ENCODE measurements around the gene CDRT4. TPM values are rescaled to one million over a fixed set of nuclear protein-coding genes. Genes with fewer than 3 reads are reported as not detected.

CDRT4 gene
- total RNA-seq, 4 donors from 2014 or later: 2.1 to 18.9 (median 12.4) TPM

- no peak for DNase-seq (ENCODE audit: low spot score in 2 of 2)
- 62 to 64% methylated on average over 4 of the region's 4 CpGs for WGBS, 2 donors
These were observed 17.6 kb upstream of the CDRT4 start for GRCh38 chr17:15485045-15485444.

DNA sequence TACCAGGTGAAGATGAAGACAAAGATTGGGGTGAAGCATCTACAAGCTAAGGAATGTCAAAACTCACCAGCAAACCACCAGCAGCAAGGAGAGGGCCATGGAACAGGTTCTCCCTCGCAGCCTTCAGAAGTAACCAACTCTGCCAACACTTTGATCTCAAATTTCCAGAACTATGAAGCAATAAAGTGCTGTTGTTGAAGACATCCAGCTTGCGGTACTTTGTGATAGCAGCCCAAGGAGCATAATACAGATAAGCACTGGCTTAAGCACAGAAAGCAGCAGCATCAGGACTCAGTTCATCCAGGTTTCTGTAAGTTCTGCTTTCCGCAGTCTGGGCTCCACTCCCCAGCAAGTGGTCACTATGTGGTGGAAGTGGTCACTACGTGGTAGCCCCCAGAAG, 16.0 kb upstream of the CDRT4 start:
- Histone ChIP-seq H3K4me3 (no peak overlapping the region), H3K36me3 (no peaks in the 10 kb centered on the region), H3K27ac (no peak overlapping the region), H3K4me1 (peaks cover 0 to 15% (median 6%) of the 10 kb centered on the region in 4 donors), H3K9me3 (no peaks in the 10 kb centered on the region), H3K27me3 (no peaks in the 10 kb centered on the region)
- TF ChIP-seq EP300 (IDR thresholded peaks at IDR 0.05) (no peak), POLR2A (IDR thresholded peaks at IDR 0.05) (no peak)
- TF ChIP-seq, protein P1, sequence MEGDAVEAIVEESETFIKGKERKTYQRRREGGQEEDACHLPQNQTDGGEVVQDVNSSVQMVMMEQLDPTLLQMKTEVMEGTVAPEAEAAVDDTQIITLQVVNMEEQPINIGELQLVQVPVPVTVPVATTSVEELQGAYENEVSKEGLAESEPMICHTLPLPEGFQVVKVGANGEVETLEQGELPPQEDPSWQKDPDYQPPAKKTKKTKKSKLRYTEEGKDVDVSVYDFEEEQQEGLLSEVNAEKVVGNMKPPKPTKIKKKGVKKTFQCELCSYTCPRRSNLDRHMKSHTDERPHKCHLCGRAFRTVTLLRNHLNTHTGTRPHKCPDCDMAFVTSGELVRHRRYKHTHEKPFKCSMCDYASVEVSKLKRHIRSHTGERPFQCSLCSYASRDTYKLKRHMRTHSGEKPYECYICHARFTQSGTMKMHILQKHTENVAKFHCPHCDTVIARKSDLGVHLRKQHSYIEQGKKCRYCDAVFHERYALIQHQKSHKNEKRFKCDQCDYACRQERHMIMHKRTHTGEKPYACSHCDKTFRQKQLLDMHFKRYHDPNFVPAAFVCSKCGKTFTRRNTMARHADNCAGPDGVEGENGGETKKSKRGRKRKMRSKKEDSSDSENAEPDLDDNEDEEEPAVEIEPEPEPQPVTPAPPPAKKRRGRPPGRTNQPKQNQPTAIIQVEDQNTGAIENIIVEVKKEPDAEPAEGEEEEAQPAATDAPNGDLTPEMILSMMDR (IDR thresholded peaks at IDR 0.05): no peak
- no peak for DNase-seq (ENCODE audit: low spot score in 2 of 2)
- 40 to 43% methylated on average over 4 of the region's 4 CpGs for WGBS, 2 donors

More at GRCh38 chr17:15485045-15485444, 17.6 kb upstream of the CDRT4 start:
- Histone ChIP-seq H3K27me3 (no peaks in the 10 kb centered on the region), H3K4me3 (no peak overlapping the region), H3K9me3 (no peaks in the 10 kb centered on the region), H3K4me1 (peaks cover 0 to 1% (median 1%) of the 10 kb centered on the region in 4 donors), H3K36me3 (no peaks in the 10 kb centered on the region), H3K27ac (no peak overlapping the region)
- TF ChIP-seq, protein P1 (IDR thresholded peaks at IDR 0.05): no peak
- TF ChIP-seq POLR2A (IDR thresholded peaks at IDR 0.05) (no peak), EP300 (IDR thresholded peaks at IDR 0.05) (no peak)

DNA sequence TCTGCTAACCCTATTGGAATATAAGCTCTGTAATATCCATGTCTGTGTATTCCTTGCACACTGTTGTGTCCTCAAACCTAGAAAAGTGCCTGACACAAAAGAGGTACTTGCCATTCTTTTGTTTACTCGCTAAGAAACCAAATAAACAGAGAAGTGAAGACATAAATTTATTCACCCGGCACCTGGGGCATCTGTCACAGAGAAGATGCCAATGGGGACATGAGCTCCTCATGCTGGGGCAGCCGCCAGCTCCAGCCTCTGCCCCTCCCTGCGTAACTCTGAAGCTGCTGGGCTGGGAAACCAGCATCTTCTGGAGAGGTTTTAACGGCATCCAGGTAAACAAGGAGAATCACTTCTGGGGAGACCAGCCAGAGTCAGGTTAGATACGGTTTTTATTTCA, 15.1 kb upstream of the CDRT4 start:
- no peak for DNase-seq (ENCODE audit: low spot score in 2 of 2)
- no peaks in the 10 kb centered on the region for H3K36me3 ChIP-seq
- TF ChIP-seq, protein P1 (IDR thresholded peaks at IDR 0.05): no peak
- TF ChIP-seq POLR2A (IDR thresholded peaks at IDR 0.05): no peak
- no peak for TF ChIP-seq EP300 (IDR thresholded peaks at IDR 0.05)
- no peaks in the 10 kb centered on the region for H3K27me3 ChIP-seq
- no peaks in the 10 kb centered on the region for H3K9me3 ChIP-seq
- H3K4me3 ChIP-seq: no peak overlapping the region
- peaks cover 0 to 17% (median 6%) of the 10 kb centered on the region in 4 donors for H3K4me1 ChIP-seq
- H3K27ac ChIP-seq: no peak overlapping the region
- 71 to 77% methylated on average over 6 of the region's 6 CpGs for WGBS, 2 donors

- Histone ChIP-seq H3K4me1 (peaks cover 0 to 27% (median 6%) of the 10 kb centered on the region in 4 donors), H3K36me3 (no peaks in the 10 kb centered on the region), H3K4me3 (no peak overlapping the region), H3K27ac (no peak overlapping the region), H3K27me3 (no peaks in the 10 kb centered on the region), H3K9me3 (no peaks in the 10 kb centered on the region)
- TF ChIP-seq, protein P1 (IDR thresholded peaks at IDR 0.05): no peak
- TF ChIP-seq POLR2A (IDR thresholded peaks at IDR 0.05) (no peak), EP300 (IDR thresholded peaks at IDR 0.05) (no peak)
- no peak for DNase-seq (ENCODE audit: low spot score in 2 of 2)
- whole genome bisulfite sequencing, 2 donors: 69 to 81% methylated on average over 6 of the region's 6 CpGs
These were observed 14.1 kb upstream of the CDRT4 start for GRCh38 chr17:15481481-15481880.

- Histone ChIP-seq H3K36me3 (no peaks in the 10 kb centered on the region), H3K4me1 (peaks cover 0 to 39% (median 6%) of the 10 kb centered on the region in 4 donors), H3K27me3 (no peaks in the 10 kb centered on the region), H3K9me3 (no peaks in the 10 kb centered on the region), H3K4me3 (no peak overlapping the region), H3K27ac (peak overlapping the region in 1 of 4 donors; percentile 6)
- TF ChIP-seq POLR2A (IDR thresholded peaks at IDR 0.05) (no peak), EP300 (IDR thresholded peaks at IDR 0.05) (no peak)
- TF ChIP-seq, protein P1 (IDR thresholded peaks at IDR 0.05): no peak
- DNase-seq (ENCODE audit: low spot score in 2 of 2): no peak
- WGBS, 2 donors: 64 to 70% methylated on average over 6 of the region's 6 CpGs
These were observed 12.8 kb upstream of the CDRT4 start for GRCh38 chr17:15480204-15480603.
